OCI-LY3 (cell line): ENCODE data around the gene CRYBG1.

Source experiments
- CTCF ChIP-seq: fragments of 200-600, 300-600 bp; sonication (generic); IDR thresholded peaks from 2 replicates; pipeline ENCODE4 v1.5.1; 2014; ENCODE audit warnings: antibody characterized with exemption, low read length, low read depth
- EZH2phosphoT487 ChIP-seq: fragments of 200-600 bp; shearing (Covaris generic); IDR thresholded peaks from 2 replicates; pipeline ENCODE4 v1.6.1; 2018; ENCODE audit warnings: antibody characterized with exemption, mixed run types, low read depth

DNA sequence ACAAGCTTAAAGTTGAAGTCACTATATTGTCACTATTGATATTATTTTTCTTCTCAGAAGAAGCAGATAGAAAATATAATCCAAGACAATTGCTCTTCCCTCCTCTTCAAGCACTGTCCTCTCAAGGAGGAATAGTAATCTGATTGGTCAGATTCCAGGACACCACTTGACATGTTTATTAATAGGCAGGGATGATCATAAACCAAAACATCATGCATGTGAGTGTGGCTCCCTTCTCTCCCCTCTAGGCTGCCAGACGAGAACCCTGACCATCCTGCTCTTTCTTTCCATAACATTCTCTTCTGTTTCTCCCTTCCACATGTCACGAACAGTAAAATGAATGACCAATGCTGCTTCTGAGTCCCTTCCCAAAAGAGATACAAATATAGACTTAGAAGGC lies 42.5 kb upstream of the CRYBG1 start:
- TF ChIP-seq CTCF: no peak
- TF ChIP-seq EZH2phosphoT487: no peak
